ENCODE data around the gene IL16.
A peak's percentile ranks its signal among the peaks of the same experiment; 100 is the strongest.
"Not testable (repeated sequence)": the region's sequence is repeated elsewhere in the genome, so short reads cannot be mapped to it uniquely, and the experiment has no call there.

Gene IL16

GRCh38 chr15:81317642-81318017 is 121.0 kb downstream of the IL16 start:
- no peak for DNase-seq

GRCh38 chr15:81321667-81322066 is 125.0 kb downstream of the IL16 start:
- DNase-seq = no peak

GRCh38 chr15:81322676-81323253 is 126.1 kb downstream of the IL16 start:
- DNase-seq = no peak

GRCh38 chr15:81323559-81323943 is 126.9 kb downstream of the IL16 start:
- DNase-seq = peak; percentile 31

- DNase-seq = peak; percentile 98
These were observed 127.5 kb downstream of the IL16 start, which contains the start of gene STARD5 for GRCh38 chr15:81323944-81324881. STARD5 (minus strand) TSS chr15:81324141; CDS start chr15:81324099, 42 bp downstream.

- no peak for DNase-seq
These were observed 130.0 kb downstream of the IL16 start for GRCh38 chr15:81326466-81327212.

GRCh38 chr15:81327516-81327915 is 130.8 kb downstream of the IL16 start:
- DNase-seq = no peak

GRCh38 chr15:81329446-81329845 is 132.8 kb downstream of the IL16 start:
- no peak for DNase-seq

GRCh38 chr15:81330366-81331090 is 133.8 kb downstream of the IL16 start:
- no peak for DNase-seq

- not testable (repeated sequence) for DNase-seq
These were observed 134.5 kb downstream of the IL16 start for GRCh38 chr15:81331141-81331540.

GRCh38 chr15:81331600-81331999 is 134.9 kb downstream of the IL16 start:
- no peak for DNase-seq

GRCh38 chr15:81332326-81332725 is 135.6 kb downstream of the IL16 start:
- DNase-seq = no peak

GRCh38 chr15:81333363-81333762 is 136.7 kb downstream of the IL16 start:
- no peak for DNase-seq

GRCh38 chr15:81334768-81335435 is 138.2 kb downstream of the IL16 start:
- DNase-seq = peak; percentile 86

- no peak for DNase-seq
These were observed 139.0 kb downstream of the IL16 start for GRCh38 chr15:81335631-81336030.

- peak; percentile 8 for DNase-seq
These were observed 139.9 kb downstream of the IL16 start for GRCh38 chr15:81336568-81336967.

GRCh38 chr15:81337241-81337640 is 140.6 kb downstream of the IL16 start:
- no peak for DNase-seq

- no peak for DNase-seq
These were observed 141.1 kb downstream of the IL16 start for GRCh38 chr15:81337713-81338157.

GRCh38 chr15:81338170-81339007 is 141.7 kb downstream of the IL16 start:
- no peak for DNase-seq

GRCh38 chr15:81339321-81339720 is 142.6 kb downstream of the IL16 start:
- DNase-seq = no peak

GRCh38 chr15:81339851-81340250 is 143.2 kb downstream of the IL16 start:
- no peak for DNase-seq
